ENCODE measurements around the gene ANKRD63.

The ANKRD63 gene

GRCh38 chr15:40242601-40243000, 40.3 kb downstream of the ANKRD63 start:
- Histone ChIP-seq H3K79me2 (ENCODE audit: insufficient read depth, low read length) (no peaks in the 10 kb centered on the region), H3K9me3 (ENCODE audit: insufficient read depth, low read length, severe bottlenecking) (no peaks in the 10 kb centered on the region), H3K4me3 (ENCODE audit: low read depth in 1 of 2, low read length in 2 of 2) (no peak overlapping the region), H3K36me3 (ENCODE audit: insufficient read depth, low read length) (no peaks in the 10 kb centered on the region), H3K4me1 (ENCODE audit: insufficient read depth, low read length) (no peaks in the 10 kb centered on the region), H3K27ac (ENCODE audit: low read length) (no peak overlapping the region), H4K20me1 (ENCODE audit: insufficient read depth, low read length) (no peaks in the 10 kb centered on the region), H3K9ac (ENCODE audit: low read depth, low read length) (no peak overlapping the region), H3K4me2 (ENCODE audit: insufficient read depth, low read length) (no peak overlapping the region), H3K27me3 (ENCODE audit: insufficient read depth, low read length, poor library complexity) (no peaks in the 10 kb centered on the region), H2AFZ (ENCODE audit: low read depth, low read length) (no peak overlapping the region)
- DNase-seq (no peak), ATAC-seq (ENCODE audit: insufficient read depth, low read depth) (no peak)
- TF ChIP-seq EZH2 (IDR thresholded peaks at IDR 0.05; ENCODE audit: borderline replicate concordance, low read depth, low read length, severe bottlenecking), result no peak

- TF ChIP-seq CTCF (IDR thresholded peaks at IDR 0.05; ENCODE audit: borderline replicate concordance, extremely low read depth, low read length, poor library complexity, severe bottlenecking) (no peak), EZH2 (IDR thresholded peaks at IDR 0.05; ENCODE audit: borderline replicate concordance, low read depth, low read length, severe bottlenecking) (no peak)
- Histone ChIP-seq H3K27ac (ENCODE audit: low read length) (no peak overlapping the region), H3K9ac (ENCODE audit: low read depth, low read length) (no peak overlapping the region), H3K27me3 (ENCODE audit: insufficient read depth, low read length, poor library complexity) (no peaks in the 10 kb centered on the region), H4K20me1 (ENCODE audit: insufficient read depth, low read length) (no peaks in the 10 kb centered on the region), H3K4me1 (ENCODE audit: insufficient read depth, low read length) (no peaks in the 10 kb centered on the region), H3K4me3 (ENCODE audit: low read depth in 1 of 2, low read length in 2 of 2) (no peak overlapping the region), H3K36me3 (ENCODE audit: insufficient read depth, low read length) (no peaks in the 10 kb centered on the region), H2AFZ (ENCODE audit: low read depth, low read length) (no peak overlapping the region), H3K9me3 (ENCODE audit: insufficient read depth, low read length, severe bottlenecking) (no peaks in the 10 kb centered on the region), H3K79me2 (ENCODE audit: insufficient read depth, low read length) (no peaks in the 10 kb centered on the region), H3K4me2 (ENCODE audit: insufficient read depth, low read length) (no peak overlapping the region)
- no peak for DNase-seq
- no peak for ATAC-seq (ENCODE audit: insufficient read depth, low read depth)
Measured at GRCh38 chr15:40242213-40242599, 40.7 kb downstream of the ANKRD63 start.

GRCh38 chr15:40241269-40242212, 41.3 kb downstream of the ANKRD63 start:
- Histone ChIP-seq H3K27ac (ENCODE audit: low read length) (no peak overlapping the region), H4K20me1 (ENCODE audit: insufficient read depth, low read length) (no peaks in the 10 kb centered on the region), H3K4me3 (ENCODE audit: low read depth in 1 of 2, low read length in 2 of 2) (no peak overlapping the region), H3K27me3 (ENCODE audit: insufficient read depth, low read length, poor library complexity) (no peaks in the 10 kb centered on the region), H3K4me2 (ENCODE audit: insufficient read depth, low read length) (no peak overlapping the region), H3K36me3 (ENCODE audit: insufficient read depth, low read length) (no peaks in the 10 kb centered on the region), H3K9me3 (ENCODE audit: insufficient read depth, low read length, severe bottlenecking) (no peaks in the 10 kb centered on the region), H3K79me2 (ENCODE audit: insufficient read depth, low read length) (no peaks in the 10 kb centered on the region), H2AFZ (ENCODE audit: low read depth, low read length) (no peak overlapping the region), H3K4me1 (ENCODE audit: insufficient read depth, low read length) (no peaks in the 10 kb centered on the region), H3K9ac (ENCODE audit: low read depth, low read length) (no peak overlapping the region)
- ATAC-seq (ENCODE audit: insufficient read depth, low read depth) (no peak), DNase-seq (no peak)
- TF ChIP-seq CTCF (IDR thresholded peaks at IDR 0.05; ENCODE audit: borderline replicate concordance, extremely low read depth, low read length, poor library complexity, severe bottlenecking), result no peak
- no peak for TF ChIP-seq EZH2 (IDR thresholded peaks at IDR 0.05; ENCODE audit: borderline replicate concordance, low read depth, low read length, severe bottlenecking)

GRCh38 chr15:40240619-40241221, 42.1 kb downstream of the ANKRD63 start:
- no peak overlapping the region for H3K9ac ChIP-seq (ENCODE audit: low read depth, low read length)
- no peaks in the 10 kb centered on the region for H3K27me3 ChIP-seq (ENCODE audit: insufficient read depth, low read length, poor library complexity)
- H3K4me3 ChIP-seq (ENCODE audit: low read depth in 1 of 2, low read length in 2 of 2), result no peak overlapping the region
- no peak for DNase-seq
- no peaks in the 10 kb centered on the region for H4K20me1 ChIP-seq (ENCODE audit: insufficient read depth, low read length)
- no peaks in the 10 kb centered on the region for H3K79me2 ChIP-seq (ENCODE audit: insufficient read depth, low read length)
- H3K27ac ChIP-seq (ENCODE audit: low read length), result no peak overlapping the region
- no peaks in the 10 kb centered on the region for H3K36me3 ChIP-seq (ENCODE audit: insufficient read depth, low read length)
- TF ChIP-seq EZH2 (IDR thresholded peaks at IDR 0.05; ENCODE audit: borderline replicate concordance, low read depth, low read length, severe bottlenecking), result no peak
- TF ChIP-seq CTCF (IDR thresholded peaks at IDR 0.05; ENCODE audit: borderline replicate concordance, extremely low read depth, low read length, poor library complexity, severe bottlenecking), result no peak
- no peaks in the 10 kb centered on the region for H3K4me1 ChIP-seq (ENCODE audit: insufficient read depth, low read length)
- no peak overlapping the region for H3K4me2 ChIP-seq (ENCODE audit: insufficient read depth, low read length)
- no peaks in the 10 kb centered on the region for H3K9me3 ChIP-seq (ENCODE audit: insufficient read depth, low read length, severe bottlenecking)
- ATAC-seq (ENCODE audit: insufficient read depth, low read depth), result no peak
- H2AFZ ChIP-seq (ENCODE audit: low read depth, low read length), result no peak overlapping the region
